Chondrocyte (in vitro differentiated cells): ENCODE data around the gene C11orf97. TPM values are rescaled to one million over a fixed set of nuclear protein-coding genes. Genes with fewer than 3 reads are reported as not detected.
"Not testable (repeated sequence)": the region's sequence is repeated elsewhere in the genome, so short reads cannot be mapped to it uniquely, and the experiment has no call there.

Experiments used
- DNase-seq: peaks from one replicate; pipeline ENCODE4 v3.0.0; 2021; ENCODE audit warnings: mixed read lengths, low spot score
- H3K27ac Mint-ChIP-seq: one replicate; pipeline ENCODE4 v1.8.0; 2021; ENCODE audit warnings: mild to moderate bottlenecking, moderate library complexity, mixed read lengths; ENCODE audit not compliant: unreplicated experiment
- H3K27me3 Mint-ChIP-seq: 2 replicates; pipeline ENCODE4 v1.8.0; 2021; ENCODE audit warnings: low read depth, mixed read lengths
- H3K36me3 Mint-ChIP-seq: 2 replicates; pipeline ENCODE4 v1.8.0; 2021; ENCODE audit warnings: low read depth, mixed read lengths
- H3K4me1 Mint-ChIP-seq: 2 replicates; pipeline ENCODE4 v1.8.0; 2021; ENCODE audit warnings: low read depth, mild to moderate bottlenecking, mixed read lengths
- H3K4me3 Mint-ChIP-seq: one replicate; pipeline ENCODE4 v1.8.0; 2021; ENCODE audit warnings: mild to moderate bottlenecking, moderate library complexity, mixed read lengths; ENCODE audit not compliant: unreplicated experiment
- H3K9me3 Mint-ChIP-seq: 2 replicates; pipeline ENCODE4 v1.8.0; 2021; ENCODE audit warnings: low read depth, mixed read lengths
- total RNA-seq: library from RNA; stranded (reverse); gene quantifications from 3 replicates; pipeline ENCODE4 v1.2.1, GENCODE V29; 2021
- TF ChIP-seq, protein P1 (sequence below): fragments of 200-600 bp; sonication (generic); IDR thresholded peaks from 2 replicates; pipeline ENCODE4 v1.5.0; 2021; ENCODE audit warnings: antibody characterized with exemption, mild to moderate bottlenecking, moderate library complexity

Gene C11orf97
- total RNA-seq, 1 donor from 2014 or later: not detected

DNA sequence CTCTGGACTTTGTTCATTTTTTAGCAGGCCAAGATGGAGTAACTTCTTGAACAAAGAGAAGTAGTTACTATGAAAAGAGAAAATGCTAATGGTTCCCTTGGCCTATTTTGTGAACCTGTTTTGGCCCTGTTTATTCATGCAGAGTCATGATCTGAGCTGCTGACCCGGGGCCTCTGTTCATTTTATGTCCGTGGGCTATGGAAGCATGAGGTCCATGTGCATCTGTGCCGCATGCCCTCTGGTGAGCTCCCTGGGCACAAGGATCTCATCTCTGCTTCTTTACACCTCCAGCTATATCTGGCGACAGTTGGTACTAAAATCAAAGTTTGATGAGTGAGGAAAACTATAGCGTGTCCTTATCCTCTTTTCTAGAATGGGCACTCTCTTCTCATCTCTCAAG, 55.9 kb downstream of the C11orf97 start:
- no peak for DNase-seq

DNA sequence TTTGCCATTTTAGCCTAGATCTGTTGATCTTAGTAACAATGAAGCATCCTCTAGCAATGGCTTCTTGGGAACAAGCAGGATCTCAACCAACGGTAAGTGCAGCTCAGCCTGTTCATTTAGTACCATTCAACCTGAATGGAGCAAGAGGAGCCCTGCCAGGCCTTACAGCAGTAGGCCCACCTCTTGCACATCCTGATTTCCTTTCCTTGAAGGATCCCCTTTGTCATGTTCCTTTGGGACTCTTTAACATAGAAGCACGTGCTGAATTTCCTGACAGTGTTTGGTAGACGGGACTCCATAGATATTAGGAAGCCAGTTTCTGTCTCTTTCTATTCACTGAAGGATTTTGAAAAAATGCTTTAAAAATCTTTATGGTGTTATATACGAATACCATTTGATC, 56.5 kb downstream of the C11orf97 start:
- Mint-ChIP-seq H3K4me3 (no peak overlapping the region), H3K27me3 (no peaks in the 10 kb centered on the region), H3K4me1 (peaks cover 7% of the 10 kb centered on the region), H3K36me3 (peaks cover 1% of the 10 kb centered on the region), H3K27ac (no peak overlapping the region), H3K9me3 (no peaks in the 10 kb centered on the region)
- DNase-seq: no peak
- TF ChIP-seq, protein P1, sequence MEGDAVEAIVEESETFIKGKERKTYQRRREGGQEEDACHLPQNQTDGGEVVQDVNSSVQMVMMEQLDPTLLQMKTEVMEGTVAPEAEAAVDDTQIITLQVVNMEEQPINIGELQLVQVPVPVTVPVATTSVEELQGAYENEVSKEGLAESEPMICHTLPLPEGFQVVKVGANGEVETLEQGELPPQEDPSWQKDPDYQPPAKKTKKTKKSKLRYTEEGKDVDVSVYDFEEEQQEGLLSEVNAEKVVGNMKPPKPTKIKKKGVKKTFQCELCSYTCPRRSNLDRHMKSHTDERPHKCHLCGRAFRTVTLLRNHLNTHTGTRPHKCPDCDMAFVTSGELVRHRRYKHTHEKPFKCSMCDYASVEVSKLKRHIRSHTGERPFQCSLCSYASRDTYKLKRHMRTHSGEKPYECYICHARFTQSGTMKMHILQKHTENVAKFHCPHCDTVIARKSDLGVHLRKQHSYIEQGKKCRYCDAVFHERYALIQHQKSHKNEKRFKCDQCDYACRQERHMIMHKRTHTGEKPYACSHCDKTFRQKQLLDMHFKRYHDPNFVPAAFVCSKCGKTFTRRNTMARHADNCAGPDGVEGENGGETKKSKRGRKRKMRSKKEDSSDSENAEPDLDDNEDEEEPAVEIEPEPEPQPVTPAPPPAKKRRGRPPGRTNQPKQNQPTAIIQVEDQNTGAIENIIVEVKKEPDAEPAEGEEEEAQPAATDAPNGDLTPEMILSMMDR: no peak

More for the DNA sequence above, 55.9 kb downstream of the C11orf97 start:
- no peaks in the 10 kb centered on the region for H3K9me3 Mint-ChIP-seq
- H3K4me3 Mint-ChIP-seq: no peak overlapping the region
- H3K4me1 Mint-ChIP-seq: peaks cover 12% of the 10 kb centered on the region
- TF ChIP-seq, protein P1: no peak
- H3K36me3 Mint-ChIP-seq: peaks cover 1% of the 10 kb centered on the region
- H3K27me3 Mint-ChIP-seq: no peaks in the 10 kb centered on the region
- no peak overlapping the region for H3K27ac Mint-ChIP-seq

DNA sequence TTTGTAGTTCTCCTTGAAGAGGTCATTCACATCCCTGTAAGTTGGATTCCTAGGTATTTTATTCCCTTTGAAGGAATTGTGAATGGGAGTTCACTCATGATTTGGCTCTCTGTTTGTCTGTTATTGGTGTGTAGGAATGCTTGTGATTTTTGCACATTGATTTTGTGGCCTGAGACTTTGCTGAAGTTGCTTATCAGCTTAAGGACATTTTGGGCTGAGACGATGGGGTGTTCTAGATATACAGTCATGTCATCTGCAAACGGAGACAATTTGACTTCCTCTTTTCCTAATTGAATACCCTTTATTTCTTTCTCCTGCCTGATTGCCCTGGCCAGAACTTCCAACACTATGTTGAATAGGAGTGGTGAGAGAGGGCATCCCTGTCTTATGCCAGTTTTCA, 60.7 kb downstream of the C11orf97 start:
- not testable (repeated sequence) for H3K36me3 Mint-ChIP-seq, DNase-seq, H3K4me3 Mint-ChIP-seq, H3K9me3 Mint-ChIP-seq, H3K27ac Mint-ChIP-seq, H3K27me3 Mint-ChIP-seq
- H3K4me1 Mint-ChIP-seq: peaks cover 20% of the 10 kb centered on the region

DNA sequence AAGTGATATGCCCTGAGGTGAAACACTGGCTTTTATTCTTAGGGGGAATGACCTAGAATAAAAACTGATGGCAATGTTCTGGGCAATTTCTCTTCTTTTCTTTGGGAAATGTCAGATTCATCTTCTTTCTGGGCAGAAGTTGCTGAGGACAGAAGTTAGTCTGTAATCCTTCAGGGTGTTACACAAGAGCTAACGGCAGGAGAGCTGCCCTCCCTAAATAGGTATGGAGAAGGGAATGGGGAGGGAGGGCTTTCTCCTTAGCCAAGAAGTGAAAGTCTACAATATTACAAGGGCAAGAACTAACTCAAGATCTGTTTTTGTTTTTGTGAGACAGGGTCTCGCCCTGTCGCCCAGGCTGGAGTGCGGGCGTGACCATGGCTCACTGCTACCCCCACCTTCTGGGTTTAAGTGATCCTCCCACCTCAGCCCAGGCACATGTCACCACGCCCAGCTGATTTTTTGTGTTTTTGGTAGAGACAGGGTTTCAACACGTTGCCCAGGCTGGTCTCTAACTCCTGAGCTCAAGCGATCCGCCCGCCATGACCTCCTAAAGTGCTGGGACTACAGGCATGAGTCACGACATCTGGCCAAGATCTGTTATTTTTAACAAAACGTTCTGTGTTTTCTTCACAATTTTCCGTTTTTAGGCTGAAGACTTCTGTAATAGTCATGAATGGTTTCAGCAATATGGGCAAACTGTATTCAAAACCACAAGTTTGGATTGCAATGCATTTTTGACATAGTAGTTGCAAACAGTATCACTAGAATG, 62.1 kb downstream of the C11orf97 start:
- H3K4me3 Mint-ChIP-seq: peak overlapping the region; percentile 57
- H3K27ac Mint-ChIP-seq: peak overlapping the region; percentile 91
- no peaks in the 10 kb centered on the region for H3K27me3 Mint-ChIP-seq
- peaks cover 3% of the 10 kb centered on the region for H3K36me3 Mint-ChIP-seq
- no peaks in the 10 kb centered on the region for H3K9me3 Mint-ChIP-seq
- TF ChIP-seq, protein P1: no peak
- no peak for DNase-seq
- H3K4me1 Mint-ChIP-seq: peaks cover 25% of the 10 kb centered on the region

DNA sequence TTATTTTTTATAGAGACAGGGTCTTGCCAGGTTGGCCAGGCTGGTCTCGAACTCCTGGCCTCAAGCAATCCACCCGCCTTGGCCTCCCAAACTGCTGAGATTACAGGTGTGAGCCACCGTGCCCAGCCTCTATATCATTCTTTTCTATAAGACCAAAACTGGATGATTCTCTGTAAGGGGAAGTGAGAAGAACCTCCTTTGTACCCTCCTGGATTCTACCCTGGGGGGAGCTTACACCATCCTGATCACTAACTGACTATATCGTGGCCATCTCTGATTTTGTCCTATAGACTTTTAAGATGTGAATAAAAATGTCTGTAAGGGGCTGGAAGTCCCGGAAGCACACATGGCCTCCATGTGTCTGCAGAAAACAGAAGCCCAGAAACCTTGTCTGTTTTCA, 64.0 kb downstream of the C11orf97 start:
- no peaks in the 10 kb centered on the region for H3K9me3 Mint-ChIP-seq
- H3K4me3 Mint-ChIP-seq: no peak overlapping the region
- TF ChIP-seq, protein P1: no peak
- no peaks in the 10 kb centered on the region for H3K27me3 Mint-ChIP-seq
- peaks cover 6% of the 10 kb centered on the region for H3K36me3 Mint-ChIP-seq
- DNase-seq: no peak
- H3K4me1 Mint-ChIP-seq: peaks cover 25% of the 10 kb centered on the region
- no peak overlapping the region for H3K27ac Mint-ChIP-seq

DNA sequence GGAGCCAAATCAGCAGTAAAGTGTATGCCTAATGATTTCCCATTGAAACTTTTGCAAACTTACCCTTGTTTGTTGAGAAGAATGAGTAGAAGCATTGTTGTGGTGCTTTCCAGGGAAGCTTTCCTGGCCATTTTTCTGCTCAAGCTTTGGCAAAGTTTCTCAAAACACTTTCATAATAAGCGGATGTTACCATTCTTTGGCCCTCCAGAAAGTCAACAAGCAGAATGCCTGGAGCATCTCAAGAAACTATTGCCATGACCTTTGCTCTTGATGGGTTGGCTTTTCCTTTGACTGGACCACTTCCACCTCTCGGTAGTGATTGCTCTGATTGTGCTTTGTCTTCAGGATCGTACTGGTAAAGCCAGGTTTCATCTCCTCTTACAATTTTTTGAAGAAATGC, 65.6 kb downstream of the C11orf97 start:
- no peak overlapping the region for H3K27ac Mint-ChIP-seq
- no peak for DNase-seq
- TF ChIP-seq, protein P1: no peak

More for the DNA sequence above, 65.6 kb downstream of the C11orf97 start:
- no peaks in the 10 kb centered on the region for H3K9me3 Mint-ChIP-seq
- peaks cover 4% of the 10 kb centered on the region for H3K36me3 Mint-ChIP-seq
- no peak overlapping the region for H3K4me3 Mint-ChIP-seq
- H3K27me3 Mint-ChIP-seq: no peaks in the 10 kb centered on the region
- peaks cover 25% of the 10 kb centered on the region for H3K4me1 Mint-ChIP-seq
